Tibial artery (tissue), 4 donors: ENCODE measurements around the gene PPIG.
"Not testable (repeated sequence)": the region's sequence is repeated elsewhere in the genome, so short reads cannot be mapped to it uniquely, and the experiment has no call there.

Experiments used
- DNase-seq, 2 donors: peaks; one replicate each; pipeline ENCODE4 v3.0.0-alpha.2; 2019
- H3K27ac ChIP-seq, 2 donors: fragments of 200-600 bp; sonication (generic) in 1 of 2; 1 replicate in 1 of 2; 2 replicates in 1 of 2; pipeline ENCODE4 v1.5.1; 2018 to 2019; ENCODE audit warnings: mild to moderate bottlenecking in 1 of 2
- H3K27me3 ChIP-seq, 2 donors: fragments of 200-600 bp; sonication (generic) in 1 of 2; one replicate each; pipeline versions ENCODE4 v1.5.1 to v1.6.0; 2016 to 2019
- H3K36me3 ChIP-seq, 3 donors: fragments of 200-600 bp; sonication (generic) in 2 of 3; one replicate each; pipeline ENCODE4 v1.5.1; 2016 to 2019; ENCODE audit warnings: mild to moderate bottlenecking in 2 of 3
- H3K4me1 ChIP-seq, 4 donors: fragments of 200-600 bp; sonication (generic) in 2 of 4; 1 replicate in 3 of 4; 2 replicates in 1 of 4; pipeline ENCODE4 v1.5.1; 2016 to 2019
- H3K4me3 ChIP-seq, 2 donors: fragments of 200-600 bp; sonication (generic) in 1 of 2; 1 replicate in 1 of 2; 2 replicates in 1 of 2; pipeline ENCODE4 v1.5.1; 2018 to 2019; ENCODE audit warnings: mild to moderate bottlenecking in 2 of 2
- H3K9me3 ChIP-seq, 3 donors: fragments of 200-600 bp; sonication (generic) in 1 of 3; one replicate each; pipeline ENCODE4 v1.5.1; 2016 to 2019
- intact Hi-C: fragments of 100-400 bp; cut with DNase I; formaldehyde crosslinking; loops from one replicate; pipeline ENCODE4 v1.15.0; 2023; ENCODE audit warnings: low total_unique reads
- TF ChIP-seq, protein P1 (sequence below), 2 experiments: fragments of 200-600 bp in 1 of 2; fragments of 450-650 bp in 1 of 2; IDR thresholded peaks; one replicate each; pipeline ENCODE4 v1.5.1; 2017 to 2019; ENCODE audit warnings: antibody characterized with exemption in 2 of 2, mild to moderate bottlenecking in 1 of 2, moderate library complexity in 1 of 2

The PPIG gene

DNA sequence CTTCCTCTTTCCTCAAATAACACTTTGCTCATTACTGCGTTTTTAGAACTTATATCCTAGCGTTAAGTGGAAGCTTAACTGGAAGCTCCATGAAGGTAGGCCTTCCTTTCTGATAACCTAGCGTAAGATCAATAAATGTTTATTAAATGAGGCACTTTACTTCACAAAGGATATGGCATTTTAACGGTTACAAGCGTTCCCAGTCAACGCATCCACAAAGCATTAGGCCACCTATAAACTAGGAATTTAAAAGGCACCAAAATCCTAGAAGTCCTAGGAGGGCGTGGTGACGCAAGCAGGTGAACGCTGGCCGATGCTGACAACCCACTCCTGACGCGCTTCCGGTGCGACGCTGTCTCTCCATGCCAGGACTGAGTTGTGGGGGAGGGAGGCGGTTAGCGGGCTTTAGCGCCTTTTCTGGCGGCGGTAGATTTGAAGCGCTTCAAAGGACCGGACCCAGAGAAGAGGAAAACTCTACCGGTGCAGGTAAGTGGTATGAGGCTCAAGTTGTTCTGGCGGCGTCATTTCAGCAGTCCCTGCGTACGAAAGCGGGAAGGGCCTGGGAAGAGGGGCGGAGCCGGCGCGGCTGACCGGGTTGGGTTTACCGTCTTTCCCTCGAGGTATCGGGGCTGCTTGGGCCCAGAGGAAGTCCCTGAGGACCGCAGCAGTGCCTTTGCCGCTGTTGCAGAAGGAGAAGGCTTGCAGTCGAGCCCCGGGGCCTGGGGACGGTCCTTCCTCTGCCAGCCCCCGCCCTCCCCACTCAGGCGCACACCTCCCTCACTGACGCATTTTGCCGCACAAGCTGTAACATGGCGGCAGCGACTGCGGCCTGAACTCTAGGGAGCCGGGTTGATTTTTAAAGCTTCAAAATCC, at the start of gene PPIG:
Gene PPIG, plus strand, starts transcription at position 347 of the 873 bp plus-strand sequence. CDS start 19,691 bp downstream, outside the sequence.
- DNase-seq = peak; percentile 91 to 92
- H3K27me3 ChIP-seq = no peaks in the 10 kb centered on the region
- H3K4me3 ChIP-seq = peak within 1 kb of the TSS; percentile 63 to 69
- intact Hi-C loops = no loop called here
- TF ChIP-seq, protein P1, sequence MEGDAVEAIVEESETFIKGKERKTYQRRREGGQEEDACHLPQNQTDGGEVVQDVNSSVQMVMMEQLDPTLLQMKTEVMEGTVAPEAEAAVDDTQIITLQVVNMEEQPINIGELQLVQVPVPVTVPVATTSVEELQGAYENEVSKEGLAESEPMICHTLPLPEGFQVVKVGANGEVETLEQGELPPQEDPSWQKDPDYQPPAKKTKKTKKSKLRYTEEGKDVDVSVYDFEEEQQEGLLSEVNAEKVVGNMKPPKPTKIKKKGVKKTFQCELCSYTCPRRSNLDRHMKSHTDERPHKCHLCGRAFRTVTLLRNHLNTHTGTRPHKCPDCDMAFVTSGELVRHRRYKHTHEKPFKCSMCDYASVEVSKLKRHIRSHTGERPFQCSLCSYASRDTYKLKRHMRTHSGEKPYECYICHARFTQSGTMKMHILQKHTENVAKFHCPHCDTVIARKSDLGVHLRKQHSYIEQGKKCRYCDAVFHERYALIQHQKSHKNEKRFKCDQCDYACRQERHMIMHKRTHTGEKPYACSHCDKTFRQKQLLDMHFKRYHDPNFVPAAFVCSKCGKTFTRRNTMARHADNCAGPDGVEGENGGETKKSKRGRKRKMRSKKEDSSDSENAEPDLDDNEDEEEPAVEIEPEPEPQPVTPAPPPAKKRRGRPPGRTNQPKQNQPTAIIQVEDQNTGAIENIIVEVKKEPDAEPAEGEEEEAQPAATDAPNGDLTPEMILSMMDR (IDR thresholded peaks at IDR 0.05) = no peak
- peaks cover 0 to 27% (median 19%) of the 10 kb centered on the region in 4 donors for H3K4me1 ChIP-seq
- no peaks in the 10 kb centered on the region for H3K9me3 ChIP-seq
- H3K36me3 ChIP-seq = no peaks in the 10 kb centered on the region
- H3K27ac ChIP-seq = peak within 1 kb of the TSS; percentile 92 to 95

- H3K27me3 ChIP-seq, DNase-seq, H3K27ac ChIP-seq, H3K9me3 ChIP-seq, H3K4me3 ChIP-seq, H3K4me1 ChIP-seq, intact Hi-C loops: not testable (repeated sequence)
- H3K36me3 ChIP-seq = peaks cover 8 to 30% (median 17%) of the 10 kb centered on the region in 3 donors
Observed at GRCh38 chr2:169539460-169539859, 44.7 kb upstream of the PPIG start.

- no peaks in the 10 kb centered on the region for H3K27me3 ChIP-seq
- no peak overlapping the region for H3K4me3 ChIP-seq
- no peak for DNase-seq
- no peaks in the 10 kb centered on the region for H3K4me1 ChIP-seq
- no peak overlapping the region for H3K27ac ChIP-seq
- H3K9me3 ChIP-seq = no peaks in the 10 kb centered on the region
- H3K36me3 ChIP-seq = peaks cover 10 to 26% (median 18%) of the 10 kb centered on the region in 3 donors
- intact Hi-C loops = no loop called here
- TF ChIP-seq, protein P1 (IDR thresholded peaks at IDR 0.05) = no peak
Observed at GRCh38 chr2:169540146-169540545, 44.0 kb upstream of the PPIG start.

- intact Hi-C loops = no loop called here
- H3K27me3 ChIP-seq = no peaks in the 10 kb centered on the region
- DNase-seq = no peak
- TF ChIP-seq, protein P1 (IDR thresholded peaks at IDR 0.05) = no peak
- H3K36me3 ChIP-seq = peaks cover 10 to 34% (median 18%) of the 10 kb centered on the region in 3 donors
- H3K27ac ChIP-seq = no peak overlapping the region
- no peak overlapping the region for H3K4me3 ChIP-seq
- H3K4me1 ChIP-seq = no peaks in the 10 kb centered on the region
- H3K9me3 ChIP-seq = no peaks in the 10 kb centered on the region
Observed at GRCh38 chr2:169542433-169542832, 41.7 kb upstream of the PPIG start.

DNA sequence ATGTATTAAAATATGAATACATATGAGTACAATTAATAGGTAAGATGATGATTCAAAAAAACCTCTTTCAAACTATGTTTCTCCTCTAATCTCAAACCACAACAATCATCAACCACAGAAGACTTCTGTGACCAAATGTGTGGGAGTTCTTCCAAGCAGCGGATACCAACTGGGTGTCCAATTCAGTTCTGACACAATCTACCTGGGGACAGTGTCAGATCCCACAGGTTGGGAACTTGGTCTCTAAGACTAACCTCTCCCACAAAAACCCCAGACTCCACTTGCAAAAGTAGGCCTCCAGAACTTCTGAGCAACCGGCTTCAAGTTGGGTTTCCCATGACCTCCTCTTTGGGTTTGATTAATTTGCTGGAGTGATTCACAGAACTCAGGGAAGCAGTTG, 37.4 kb upstream of the PPIG start:
- no peak for DNase-seq
- no peak overlapping the region for H3K27ac ChIP-seq
- intact Hi-C loops = no loop called here
- H3K36me3 ChIP-seq = peaks cover 10 to 23% (median 14%) of the 10 kb centered on the region in 3 donors
- no peaks in the 10 kb centered on the region for H3K4me1 ChIP-seq
- no peaks in the 10 kb centered on the region for H3K9me3 ChIP-seq
- TF ChIP-seq, protein P1 (IDR thresholded peaks at IDR 0.05) = no peak
- H3K4me3 ChIP-seq = no peak overlapping the region
- H3K27me3 ChIP-seq = no peaks in the 10 kb centered on the region

DNA sequence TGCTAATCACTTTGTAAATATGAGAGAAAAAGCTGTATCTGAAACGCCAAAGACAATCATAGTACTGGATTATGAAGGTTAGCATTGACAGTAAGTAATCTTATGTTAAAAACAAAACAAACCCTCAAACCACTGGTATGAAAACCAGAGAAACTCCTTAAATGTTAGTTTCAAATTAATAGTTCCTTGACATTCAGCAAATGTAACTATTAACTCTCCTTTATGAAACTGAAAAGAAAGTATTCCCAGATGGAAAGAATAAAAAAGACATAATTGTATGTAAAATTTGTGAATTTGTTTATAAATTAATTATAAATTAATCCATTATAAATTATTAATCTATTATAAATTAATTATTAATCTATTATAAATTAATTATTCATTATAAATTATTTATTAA, 22.8 kb upstream of the PPIG start:
- no peak overlapping the region for H3K27ac ChIP-seq
- TF ChIP-seq, protein P1 (IDR thresholded peaks at IDR 0.05) = no peak
- peaks cover 0 to 11% (median 10%) of the 10 kb centered on the region in 3 donors for H3K36me3 ChIP-seq
- intact Hi-C loops = no loop called here
- no peaks in the 10 kb centered on the region for H3K27me3 ChIP-seq
- no peaks in the 10 kb centered on the region for H3K4me1 ChIP-seq
- DNase-seq = no peak
- no peaks in the 10 kb centered on the region for H3K9me3 ChIP-seq
- no peak overlapping the region for H3K4me3 ChIP-seq

GRCh38 chr2:169562084-169562483, 22.1 kb upstream of the PPIG start:
- DNase-seq, H3K9me3 ChIP-seq, H3K27me3 ChIP-seq, H3K4me3 ChIP-seq, intact Hi-C loops, H3K27ac ChIP-seq, H3K4me1 ChIP-seq: not testable (repeated sequence)
- peaks cover 0 to 10% (median 7%) of the 10 kb centered on the region in 3 donors for H3K36me3 ChIP-seq
